AG09319 (cell line): Measurements from ENCODE around the gene CDK19.
"Not testable (repeated sequence)": the region's sequence is repeated elsewhere in the genome, so short reads cannot be mapped to it uniquely, and the experiment has no call there.

Source experiments
- DNase-seq: peaks from one replicate; pipeline ENCODE4 v3.0.0-alpha.2; 2010; ENCODE audit warnings: low read depth; ENCODE audit errors: extremely low read depth
- TF ChIP-seq, protein P1 (sequence below): IDR thresholded peaks from 2 replicates; pipeline ENCODE4 v1.5.1; 2011; ENCODE audit warnings: low read depth, mild to moderate bottlenecking, inconsistent platforms, low read length, moderate library complexity

The CDK19 gene

GRCh38 chr6:110720066-110720465 lies 95.2 kb downstream of the CDK19 start:
- no peak for DNase-seq
- TF ChIP-seq, protein P1, sequence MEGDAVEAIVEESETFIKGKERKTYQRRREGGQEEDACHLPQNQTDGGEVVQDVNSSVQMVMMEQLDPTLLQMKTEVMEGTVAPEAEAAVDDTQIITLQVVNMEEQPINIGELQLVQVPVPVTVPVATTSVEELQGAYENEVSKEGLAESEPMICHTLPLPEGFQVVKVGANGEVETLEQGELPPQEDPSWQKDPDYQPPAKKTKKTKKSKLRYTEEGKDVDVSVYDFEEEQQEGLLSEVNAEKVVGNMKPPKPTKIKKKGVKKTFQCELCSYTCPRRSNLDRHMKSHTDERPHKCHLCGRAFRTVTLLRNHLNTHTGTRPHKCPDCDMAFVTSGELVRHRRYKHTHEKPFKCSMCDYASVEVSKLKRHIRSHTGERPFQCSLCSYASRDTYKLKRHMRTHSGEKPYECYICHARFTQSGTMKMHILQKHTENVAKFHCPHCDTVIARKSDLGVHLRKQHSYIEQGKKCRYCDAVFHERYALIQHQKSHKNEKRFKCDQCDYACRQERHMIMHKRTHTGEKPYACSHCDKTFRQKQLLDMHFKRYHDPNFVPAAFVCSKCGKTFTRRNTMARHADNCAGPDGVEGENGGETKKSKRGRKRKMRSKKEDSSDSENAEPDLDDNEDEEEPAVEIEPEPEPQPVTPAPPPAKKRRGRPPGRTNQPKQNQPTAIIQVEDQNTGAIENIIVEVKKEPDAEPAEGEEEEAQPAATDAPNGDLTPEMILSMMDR = no peak

- DNase-seq = not testable (repeated sequence)
These were observed 95.7 kb downstream of the CDK19 start for GRCh38 chr6:110719601-110720000.

DNA sequence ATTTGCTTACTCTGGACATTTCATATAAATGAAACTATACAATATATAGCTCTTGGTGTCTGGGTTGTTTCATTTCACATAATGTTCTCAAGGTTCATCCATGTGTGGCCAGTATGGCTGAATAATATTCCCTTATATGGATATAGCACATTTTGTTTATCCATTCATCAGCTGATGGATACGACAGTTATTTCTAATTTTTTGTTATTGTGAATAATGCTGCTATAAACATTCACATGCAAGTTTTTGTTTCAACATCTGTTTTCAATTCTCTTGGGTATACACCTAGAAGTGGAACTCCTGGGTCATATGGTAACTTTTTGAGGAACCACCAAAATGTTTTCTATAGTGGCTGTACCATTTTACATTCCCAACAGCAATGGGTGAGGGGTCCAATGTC lies 101.1 kb downstream of the CDK19 start:
- TF ChIP-seq, protein P1 = no peak
- peak; percentile 10 for DNase-seq

GRCh38 chr6:110712238-110712637 lies 103.0 kb downstream of the CDK19 start:
- TF ChIP-seq, protein P1 = no peak
- no peak for DNase-seq

- no peak for DNase-seq
- TF ChIP-seq, protein P1 = no peak
These were observed 105.2 kb downstream of the CDK19 start for GRCh38 chr6:110710115-110710514.

DNA sequence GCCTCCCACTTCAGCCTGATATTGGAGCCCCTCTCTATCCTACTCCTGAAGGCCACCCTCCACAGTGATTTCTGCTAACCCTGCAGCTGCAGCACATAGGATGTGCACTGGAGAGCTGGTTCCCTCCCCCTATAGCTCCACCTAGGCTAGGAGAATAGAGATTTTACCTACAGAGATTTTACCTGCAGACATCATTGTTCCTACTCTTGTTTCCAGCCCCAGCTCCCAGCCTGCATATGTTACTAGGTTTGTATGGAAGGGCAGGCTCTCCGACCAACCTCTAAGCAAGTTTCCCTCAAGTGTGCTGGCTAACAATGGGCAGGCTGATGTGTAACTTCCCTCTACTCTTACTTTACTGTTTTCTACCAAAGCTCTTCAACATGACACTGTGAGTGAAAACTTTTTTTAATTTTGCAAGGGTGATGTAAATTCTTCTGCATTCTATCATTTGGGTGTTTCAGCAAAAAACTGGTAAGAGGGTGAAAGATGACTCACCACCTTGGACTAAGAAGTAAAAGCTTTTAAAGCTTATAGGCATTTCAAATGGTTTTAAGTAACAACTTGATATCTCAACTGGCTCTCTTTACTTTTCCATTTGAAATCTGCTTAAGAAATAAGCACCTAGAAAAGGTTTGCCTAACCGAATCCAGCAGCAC lies 106.8 kb downstream of the CDK19 start:
- TF ChIP-seq, protein P1 = no peak
- no peak for DNase-seq

- TF ChIP-seq, protein P1 = no peak
- DNase-seq = no peak
These were observed 109.7 kb downstream of the CDK19 start for GRCh38 chr6:110705543-110705942.
